ENCODE results near the gene RASA3. TPM values are rescaled to one million over a fixed set of nuclear protein-coding genes. Genes with fewer than 3 reads are reported as not detected.

RASA3 gene
- total RNA-seq, 1 donor = 78.9 TPM

GRCh38 chr13:113933901-113934300 is 198.5 kb downstream of the RASA3 start:
- H3K9me3 ChIP-seq (ENCODE audit: low read depth, low read length) = no peaks in the 10 kb centered on the region
- H3K27me3 ChIP-seq (ENCODE audit: insufficient read depth, low read length) = no peaks in the 10 kb centered on the region
- no peak overlapping the region for H3K4me3 ChIP-seq (ENCODE audit: low read length)
- no peaks in the 10 kb centered on the region for H3K4me1 ChIP-seq (ENCODE audit: insufficient read depth, low read length)

GRCh38 chr13:113931841-113932459 is 200.5 kb downstream of the RASA3 start:
- Histone ChIP-seq H3K9me3 (ENCODE audit: low read depth, low read length) (no peaks in the 10 kb centered on the region), H3K27me3 (ENCODE audit: insufficient read depth, low read length) (no peaks in the 10 kb centered on the region), H3K4me1 (ENCODE audit: insufficient read depth, low read length) (no peaks in the 10 kb centered on the region), H3K4me3 (ENCODE audit: low read length) (no peak overlapping the region)

- no peak overlapping the region for H3K4me3 ChIP-seq (ENCODE audit: low read length)
- H3K9me3 ChIP-seq (ENCODE audit: low read depth, low read length) = no peaks in the 10 kb centered on the region
- H3K27me3 ChIP-seq (ENCODE audit: insufficient read depth, low read length) = no peaks in the 10 kb centered on the region
- H3K4me1 ChIP-seq (ENCODE audit: insufficient read depth, low read length) = no peaks in the 10 kb centered on the region
Observed at GRCh38 chr13:113930671-113931637, 201.5 kb downstream of the RASA3 start.

GRCh38 chr13:113929628-113930615 is 202.5 kb downstream of the RASA3 start:
- Histone ChIP-seq H3K27me3 (ENCODE audit: insufficient read depth, low read length) (no peaks in the 10 kb centered on the region), H3K9me3 (ENCODE audit: low read depth, low read length) (no peaks in the 10 kb centered on the region), H3K4me1 (ENCODE audit: insufficient read depth, low read length) (no peaks in the 10 kb centered on the region), H3K4me3 (ENCODE audit: low read length) (no peak overlapping the region)

GRCh38 chr13:113928685-113929627 is 203.5 kb downstream of the RASA3 start:
- Histone ChIP-seq H3K27me3 (ENCODE audit: insufficient read depth, low read length) (no peaks in the 10 kb centered on the region), H3K9me3 (ENCODE audit: low read depth, low read length) (no peaks in the 10 kb centered on the region), H3K4me1 (ENCODE audit: insufficient read depth, low read length) (no peaks in the 10 kb centered on the region), H3K4me3 (ENCODE audit: low read length) (no peak overlapping the region)

Other genes with a start within 250 kb of the RASA3 start
- gene C13orf46, start 158.5 kb downstream of the RASA3 start, total RNA-seq = 1.5 TPM
- 0.94 TPM for gene CFAP97D2, start 46.6 kb upstream of the RASA3 start, total RNA-seq
- gene CDC16, start 102.3 kb upstream of the RASA3 start, total RNA-seq = 27.4 TPM
- gene UPF3A, start 149.0 kb upstream of the RASA3 start, total RNA-seq = 14.9 TPM
- gene CHAMP1, start 181.9 kb upstream of the RASA3 start, total RNA-seq = 6.2 TPM

Measured in mononuclear cell (primary cell).